GM10266 (cell line): ENCODE data around the gene TRIAP1.

Source experiments
- DNase-seq: peaks from one replicate; pipeline ENCODE4 v3.0.0; 2012; ENCODE audit errors: extremely low spot score
- CTCF ChIP-seq: IDR thresholded peaks from 2 replicates; pipeline ENCODE4 v1.5.1; 2012; ENCODE audit warnings: mild to moderate bottlenecking, low read depth; ENCODE audit not compliant: control insufficient read depth, insufficient read depth; ENCODE audit errors: missing control alignments

Gene TRIAP1

GRCh38 chr12:120408771-120409170 is 37.4 kb downstream of the TRIAP1 start:
- no peak for TF ChIP-seq CTCF
- no peak for DNase-seq

- DNase-seq, result no peak
- no peak for TF ChIP-seq CTCF
These were observed 39.6 kb downstream of the TRIAP1 start for GRCh38 chr12:120406553-120406952.

- DNase-seq, result no peak
- TF ChIP-seq CTCF, result no peak
These were observed 40.1 kb downstream of the TRIAP1 start for GRCh38 chr12:120406069-120406468.

GRCh38 chr12:120404271-120404670 is 41.9 kb downstream of the TRIAP1 start:
- no peak for DNase-seq
- TF ChIP-seq CTCF, result no peak

GRCh38 chr12:120403869-120404268 is 42.3 kb downstream of the TRIAP1 start:
- no peak for TF ChIP-seq CTCF
- DNase-seq, result no peak

GRCh38 chr12:120402217-120402616 is 44.0 kb downstream of the TRIAP1 start:
- no peak for DNase-seq
- TF ChIP-seq CTCF, result no peak

GRCh38 chr12:120399531-120399930 is 46.7 kb downstream of the TRIAP1 start:
- no peak for TF ChIP-seq CTCF
- DNase-seq, result no peak
